Frontal cortex (tissue), 4 donors: Measurements from ENCODE around the gene CHP2. TPM values are rescaled to one million over a fixed set of nuclear protein-coding genes. Genes with fewer than 3 reads are reported as not detected.
"Not testable (repeated sequence)": the region's sequence is repeated elsewhere in the genome, so short reads cannot be mapped to it uniquely, and the experiment has no call there.

Source experiments
- DNase-seq, 2 donors: peaks; one replicate each; pipeline ENCODE4 v3.0.0; 2012; ENCODE audit warnings: low spot score in 2 of 2
- FAIRE-seq: peaks from 2 replicates; lab custom pipeline; 2012; peaks lifted over from hg19 to GRCh38; lab: Jason Lieb, UNC
- total RNA-seq: library from RNA; depleted of rRNA; stranded (reverse); fragments of >200 nt; gene quantifications from one replicate; pipeline ENCODE4 v1.2.3, GENCODE V29; 2014
- donor health status: control.
- donor health status: control.
- donor health status: control.

Gene CHP2
- total RNA-seq: 1.2 TPM

GRCh38 chr16:23754594-23755483 lies at the start of gene CHP2:
Gene CHP2 (plus strand): TSS chr16:23755026. CDS start chr16:23755050, 24 bp downstream.
- DNase-seq (peak in 1 of 2 donors; percentile 57), FAIRE-seq (no peak)

- DNase-seq (no peak), FAIRE-seq (no peak)
Observed at GRCh38 chr16:23705517-23705902, 49.3 kb upstream of the CHP2 start.

- FAIRE-seq: no peak
- DNase-seq: no peak
Observed at GRCh38 chr16:23706439-23706838, 48.4 kb upstream of the CHP2 start.

- no peak for DNase-seq
- no peak for FAIRE-seq
Observed at GRCh38 chr16:23709536-23709935, 45.3 kb upstream of the CHP2 start.

- DNase-seq (no peak), FAIRE-seq (no peak)
Observed at GRCh38 chr16:23710008-23710407, 44.8 kb upstream of the CHP2 start.

- FAIRE-seq: no peak
Observed at GRCh38 chr16:23710504-23710903, 44.3 kb upstream of the CHP2 start.

GRCh38 chr16:23711785-23712184 lies 43.0 kb upstream of the CHP2 start:
- FAIRE-seq: no peak
- no peak for DNase-seq

More at GRCh38 chr16:23710504-23710903, 44.3 kb upstream of the CHP2 start:
- no peak for DNase-seq

GRCh38 chr16:23712976-23713375 lies 41.9 kb upstream of the CHP2 start, which contains the start of gene ERN2:
Gene ERN2 (minus strand): TSS chr16:23713222. CDS start chr16:23713187, 35 bp downstream.
- FAIRE-seq (no peak), DNase-seq (no peak)

- DNase-seq: no peak
- FAIRE-seq: no peak
Observed at GRCh38 chr16:23716484-23716883, 38.3 kb upstream of the CHP2 start.

GRCh38 chr16:23722613-23723240 lies 32.1 kb upstream of the CHP2 start:
- DNase-seq, FAIRE-seq: not testable (repeated sequence)

GRCh38 chr16:23724096-23724784 lies 30.6 kb upstream of the CHP2 start:
- DNase-seq (no peak), FAIRE-seq (no peak)

GRCh38 chr16:23724785-23725131 lies 30.1 kb upstream of the CHP2 start:
- FAIRE-seq: no peak
- no peak for DNase-seq

- FAIRE-seq (no peak), DNase-seq (no peak)
Observed at GRCh38 chr16:23726710-23727109, 28.1 kb upstream of the CHP2 start.

- FAIRE-seq (no peak), DNase-seq (no peak)
Observed at GRCh38 chr16:23728112-23728477, 26.7 kb upstream of the CHP2 start.

GRCh38 chr16:23729503-23730424 lies 25.1 kb upstream of the CHP2 start:
- no peak for DNase-seq
- no peak for FAIRE-seq

- DNase-seq (no peak), FAIRE-seq (no peak)
Observed at GRCh38 chr16:23734176-23734893, 20.5 kb upstream of the CHP2 start.

GRCh38 chr16:23737423-23738028 lies 17.3 kb upstream of the CHP2 start:
- FAIRE-seq, DNase-seq: not testable (repeated sequence)

GRCh38 chr16:23739516-23739915 lies 15.3 kb upstream of the CHP2 start:
- DNase-seq (no peak), FAIRE-seq (no peak)
